ENCODE results near the gene CFAP74. TPM values are rescaled to one million over a fixed set of nuclear protein-coding genes. Genes with fewer than 3 reads are reported as not detected.

The CFAP74 gene
- total RNA-seq, 4 donors from 2014 or later: not detected

DNA sequence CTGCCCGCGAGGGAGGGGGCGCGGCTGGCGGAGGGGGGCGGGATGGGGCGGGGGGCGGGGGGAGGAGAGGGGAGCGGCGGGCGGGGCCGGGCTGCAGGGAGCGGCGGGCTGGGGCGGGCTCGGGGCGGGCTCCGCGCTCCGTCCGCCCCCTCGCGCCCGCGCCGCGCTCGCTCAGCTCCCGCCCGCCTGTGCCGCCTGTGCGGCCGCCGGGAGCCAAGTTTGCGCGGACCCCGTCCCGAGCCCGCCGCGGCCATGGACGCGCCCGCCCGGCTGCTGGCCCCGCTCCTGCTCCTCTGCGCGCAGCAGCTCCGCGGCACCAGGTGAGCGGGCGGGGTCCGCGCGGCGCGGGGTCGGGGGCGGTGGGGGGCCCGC is 15.6 kb upstream of the CFAP74 start, which contains the start of gene GABRD:
TSS of gene GABRD (plus strand) at position 174 of the 372 bp plus-strand sequence. CDS start at position 253, 79 bp downstream.
- TF ChIP-seq POLR2AphosphoS5 (IDR thresholded peaks at IDR 0.05) (no peak), POLR2A (IDR thresholded peaks at IDR 0.05) (no peak), EP300 (IDR thresholded peaks at IDR 0.05; ENCODE audit: low read depth) (no peak), CTCF (IDR thresholded peaks at IDR 0.05) (no peak)
- intact Hi-C loops (cut with DNase I; ENCODE audit: low total_unique reads): no loop called here

DNA sequence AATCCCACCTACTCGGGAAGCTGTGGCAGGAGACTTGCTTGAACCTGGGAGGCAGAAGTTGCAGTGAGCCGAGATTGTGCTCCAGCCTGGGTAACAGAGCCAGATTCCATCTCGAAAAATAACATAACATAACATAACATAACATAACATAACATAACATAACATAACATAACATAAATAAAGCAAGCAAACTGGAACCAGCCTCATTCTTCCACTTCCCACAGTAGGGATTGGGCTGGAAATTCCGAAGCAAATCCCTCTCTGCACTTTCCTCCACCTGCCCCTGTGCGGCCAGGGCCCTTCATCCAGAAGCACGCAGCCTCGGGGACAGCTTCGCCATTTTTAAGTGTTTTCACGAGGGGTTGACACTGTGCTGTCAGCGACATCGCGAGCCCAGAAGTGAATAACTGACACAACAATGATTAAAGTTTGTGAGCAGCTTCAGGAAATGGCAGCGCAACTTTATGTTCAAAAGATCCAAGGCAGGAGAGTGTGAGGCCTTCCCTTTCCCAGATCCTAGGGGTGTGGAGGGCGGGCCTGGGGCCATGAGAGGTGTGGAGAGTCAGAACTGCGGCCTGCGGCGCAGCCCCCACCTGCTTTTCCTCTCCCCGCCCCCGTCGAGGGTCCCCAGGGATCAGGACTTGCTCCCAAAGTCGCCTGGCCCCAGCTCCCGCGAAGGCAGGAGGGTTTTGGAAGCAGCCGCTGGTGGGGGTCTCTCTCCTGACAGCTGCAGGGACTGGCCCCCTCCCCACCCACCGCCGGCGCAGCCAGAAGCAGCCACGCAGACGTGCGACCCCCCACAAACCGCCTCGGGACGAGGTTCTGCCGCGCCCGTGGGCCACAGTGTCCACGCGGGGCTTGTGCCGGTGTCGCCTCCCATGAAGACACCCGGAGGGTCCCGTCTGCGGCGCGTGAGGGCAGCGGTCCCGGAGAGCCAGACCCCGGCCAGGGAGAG is 14.9 kb upstream of the CFAP74 start:
- intact Hi-C loops (cut with DNase I; ENCODE audit: low total_unique reads) (no loop called here), in situ Hi-C loops (cut with MboI; ENCODE audit: low pct_ligation_motif_present in 1 of 4, low pct_unique_long_range_greater_than_20kb in 1 of 4, low sequenced_read_pairs in 3 of 4) (no loop called here)
- DNase-seq: no peak
- TF ChIP-seq POLR2AphosphoS5 (IDR thresholded peaks at IDR 0.05) (no peak), POLR2A (IDR thresholded peaks at IDR 0.05) (no peak), CTCF (IDR thresholded peaks at IDR 0.05) (no peak), EP300 (IDR thresholded peaks at IDR 0.05; ENCODE audit: low read depth) (no peak)
- Histone ChIP-seq H3K27me3 (peaks cover 98% of the 10 kb centered on the region), H3K9me3 (no peaks in the 10 kb centered on the region), H3K4me3 (no peak overlapping the region), H3K27ac (no peak overlapping the region), H3K36me3 (no peaks in the 10 kb centered on the region), H3K4me1 (peaks cover 0 to 7% (median 4%) of the 10 kb centered on the region in 4 donors)
- WGBS, 2 donors (ENCODE audit: low coverage in 1 of 2): 20 to 28% methylated on average over 3 to 27 of the region's 48 CpGs

More for the DNA sequence above, 15.6 kb upstream of the CFAP74 start, which contains the start of gene GABRD:
- Histone ChIP-seq H3K4me3 (peak within 1 kb of the TSS in 2 of 4 donors; percentile 26 to 32), H3K27ac (no peak within 1 kb of the TSS), H3K4me1 (peaks cover 0 to 7% (median 4%) of the 10 kb centered on the region in 4 donors), H3K36me3 (no peaks in the 10 kb centered on the region), H3K9me3 (no peaks in the 10 kb centered on the region), H3K27me3 (peaks cover 96% of the 10 kb centered on the region)
- no peak for DNase-seq
- 5% methylated on average over 24 of the region's 60 CpGs; no CpG with 5 or more reads in 1 of the 2 donors for WGBS, 2 donors (ENCODE audit: low coverage in 1 of 2)
- in situ Hi-C loops (cut with MboI; ENCODE audit: low pct_ligation_motif_present in 1 of 4, low pct_unique_long_range_greater_than_20kb in 1 of 4, low sequenced_read_pairs in 3 of 4): no loop called here

GRCh38 chr1:2016123-2016522 is 12.5 kb upstream of the CFAP74 start:
- H3K27me3 ChIP-seq: peaks cover 84% of the 10 kb centered on the region
- no peak overlapping the region for H3K4me3 ChIP-seq
- intact Hi-C loops (cut with DNase I; ENCODE audit: low total_unique reads): no loop called here
- DNase-seq: no peak
- in situ Hi-C loops (cut with MboI; ENCODE audit: low pct_ligation_motif_present in 1 of 4, low pct_unique_long_range_greater_than_20kb in 1 of 4, low sequenced_read_pairs in 3 of 4): no loop called here
- no peak for TF ChIP-seq POLR2AphosphoS5 (IDR thresholded peaks at IDR 0.05)
- TF ChIP-seq POLR2A (IDR thresholded peaks at IDR 0.05): no peak
- TF ChIP-seq EP300 (IDR thresholded peaks at IDR 0.05; ENCODE audit: low read depth): no peak
- TF ChIP-seq CTCF (IDR thresholded peaks at IDR 0.05): no peak
- 71 to 90% methylated on average over 2 to 9 of the region's 9 CpGs for WGBS, 2 donors (ENCODE audit: low coverage in 1 of 2)
- no peak overlapping the region for H3K27ac ChIP-seq
- no peaks in the 10 kb centered on the region for H3K36me3 ChIP-seq
- peaks cover 0 to 7% (median 4%) of the 10 kb centered on the region in 4 donors for H3K4me1 ChIP-seq
- H3K9me3 ChIP-seq: no peaks in the 10 kb centered on the region

All from transverse colon (tissue), 4 donors.